HS-5 (cell line): ENCODE measurements around the gene EPHB2.
"Not testable (repeated sequence)": the region's sequence is repeated elsewhere in the genome, so short reads cannot be mapped to it uniquely, and the experiment has no call there.

Experiments used
- DNase-seq: peaks from one replicate; pipeline ENCODE4 v3.0.0-alpha.2; 2012; ENCODE audit warnings: low read depth

Gene EPHB2

DNA sequence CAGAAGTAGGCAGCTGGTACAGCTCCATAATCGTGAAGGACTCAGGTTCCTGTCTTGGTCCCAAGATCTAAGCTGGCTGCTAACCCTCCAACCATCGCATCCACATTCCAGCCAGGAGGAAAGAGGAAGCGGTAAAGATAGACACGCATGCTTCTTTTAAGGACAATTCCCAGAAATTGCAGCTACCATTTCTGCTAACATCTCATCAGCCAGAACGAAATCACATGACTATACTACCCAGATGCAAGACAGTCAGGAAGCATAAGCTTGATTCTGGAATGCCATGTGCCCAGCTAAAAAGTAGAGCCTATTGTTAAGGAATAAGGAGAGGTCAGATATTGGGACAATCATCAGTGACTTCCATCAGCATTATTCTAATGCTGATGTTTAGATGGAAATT, 110.4 kb downstream of the EPHB2 start:
- DNase-seq: no peak

DNA sequence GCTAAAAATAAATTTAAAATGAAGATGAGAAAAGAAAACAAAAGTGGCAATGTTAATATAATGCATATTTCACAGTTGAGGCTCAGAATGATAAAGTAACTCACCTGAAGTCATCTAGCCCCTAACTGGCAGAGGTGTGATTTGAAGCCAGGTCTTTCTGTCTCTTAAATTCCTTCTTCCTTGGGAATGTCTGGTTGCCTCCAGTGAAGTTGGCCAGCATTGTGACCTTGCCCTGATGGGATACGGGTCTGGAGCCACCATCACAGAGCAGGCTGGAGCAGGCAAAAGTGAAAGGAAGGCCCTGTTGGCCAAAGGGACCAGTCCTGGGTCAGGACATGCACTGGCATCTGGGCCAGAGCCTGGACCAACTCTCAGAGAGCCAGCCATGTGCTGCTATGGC, 111.7 kb downstream of the EPHB2 start:
- no peak for DNase-seq

DNA sequence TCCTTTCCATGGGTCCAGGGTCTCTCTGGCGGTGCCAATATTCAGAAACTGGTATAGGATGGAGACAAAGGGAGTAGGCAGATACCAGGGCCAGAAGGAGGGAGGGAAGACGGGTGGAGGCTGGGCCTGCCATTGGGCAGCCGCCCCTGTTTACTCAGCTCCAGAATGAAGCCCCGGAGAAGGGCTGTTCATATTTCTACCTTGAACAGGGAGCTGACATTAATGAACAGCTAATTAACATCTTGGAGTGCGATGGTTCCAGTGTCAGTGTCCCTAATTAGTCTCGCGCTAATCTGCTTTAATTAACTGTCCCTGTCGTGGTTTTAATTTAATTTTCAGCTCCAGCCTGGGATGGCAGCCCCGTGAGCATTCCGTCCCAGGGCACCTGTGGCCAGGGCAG, 113.8 kb downstream of the EPHB2 start:
- DNase-seq: no peak

DNA sequence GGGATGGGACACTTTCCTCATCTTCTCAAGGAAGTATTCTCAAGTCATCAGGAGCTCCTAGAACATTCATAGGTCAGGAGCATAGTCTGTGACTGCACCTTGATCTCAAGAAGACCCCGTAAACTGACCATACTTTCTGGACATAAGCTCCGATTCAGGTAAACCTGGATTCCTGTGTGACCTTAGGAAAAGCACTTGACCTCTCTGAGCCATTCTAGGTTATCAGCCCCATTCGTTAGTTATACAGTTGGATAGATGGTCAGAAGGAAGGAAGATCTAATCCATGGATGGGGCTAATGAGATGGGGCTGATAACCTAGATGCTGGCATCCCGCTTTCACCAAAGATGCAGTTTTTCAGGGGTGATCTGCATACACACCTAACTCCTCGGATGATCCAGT, 114.3 kb downstream of the EPHB2 start:
- no peak for DNase-seq

DNA sequence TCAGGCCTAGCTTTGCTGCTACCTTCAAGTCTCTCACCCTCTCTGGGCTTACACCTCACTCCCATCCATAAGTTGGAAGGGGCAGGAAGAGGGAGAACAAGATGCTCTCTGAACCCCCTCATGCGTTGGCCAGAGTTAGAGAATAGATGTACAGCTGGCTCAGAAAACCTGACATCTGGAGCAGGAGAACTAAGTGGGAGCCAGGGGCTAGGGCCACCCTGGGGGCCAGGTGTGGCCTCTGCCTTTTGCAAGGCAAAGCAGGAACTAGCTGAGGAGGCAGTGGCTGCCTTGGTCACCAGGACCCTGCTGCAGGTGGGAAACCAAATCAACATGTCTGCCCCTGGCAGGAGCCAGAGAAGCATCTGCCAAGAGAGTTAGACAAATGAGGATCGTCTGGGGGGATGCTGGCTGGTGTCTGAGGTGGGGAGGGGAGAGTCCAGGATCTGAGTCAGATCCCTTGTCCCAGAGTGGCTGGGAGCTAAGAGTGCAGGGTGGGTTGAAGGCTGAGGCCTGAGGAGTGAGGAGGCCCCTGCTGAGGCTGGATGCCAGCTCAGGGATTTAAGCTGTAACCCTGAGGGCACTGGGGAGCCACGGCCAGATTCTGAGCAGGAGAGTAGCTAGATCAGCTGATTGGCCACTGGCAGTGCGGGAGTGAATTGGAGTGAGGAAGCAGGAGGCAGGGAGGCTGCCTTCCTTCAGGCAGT, 115.0 kb downstream of the EPHB2 start:
- DNase-seq: no peak

DNA sequence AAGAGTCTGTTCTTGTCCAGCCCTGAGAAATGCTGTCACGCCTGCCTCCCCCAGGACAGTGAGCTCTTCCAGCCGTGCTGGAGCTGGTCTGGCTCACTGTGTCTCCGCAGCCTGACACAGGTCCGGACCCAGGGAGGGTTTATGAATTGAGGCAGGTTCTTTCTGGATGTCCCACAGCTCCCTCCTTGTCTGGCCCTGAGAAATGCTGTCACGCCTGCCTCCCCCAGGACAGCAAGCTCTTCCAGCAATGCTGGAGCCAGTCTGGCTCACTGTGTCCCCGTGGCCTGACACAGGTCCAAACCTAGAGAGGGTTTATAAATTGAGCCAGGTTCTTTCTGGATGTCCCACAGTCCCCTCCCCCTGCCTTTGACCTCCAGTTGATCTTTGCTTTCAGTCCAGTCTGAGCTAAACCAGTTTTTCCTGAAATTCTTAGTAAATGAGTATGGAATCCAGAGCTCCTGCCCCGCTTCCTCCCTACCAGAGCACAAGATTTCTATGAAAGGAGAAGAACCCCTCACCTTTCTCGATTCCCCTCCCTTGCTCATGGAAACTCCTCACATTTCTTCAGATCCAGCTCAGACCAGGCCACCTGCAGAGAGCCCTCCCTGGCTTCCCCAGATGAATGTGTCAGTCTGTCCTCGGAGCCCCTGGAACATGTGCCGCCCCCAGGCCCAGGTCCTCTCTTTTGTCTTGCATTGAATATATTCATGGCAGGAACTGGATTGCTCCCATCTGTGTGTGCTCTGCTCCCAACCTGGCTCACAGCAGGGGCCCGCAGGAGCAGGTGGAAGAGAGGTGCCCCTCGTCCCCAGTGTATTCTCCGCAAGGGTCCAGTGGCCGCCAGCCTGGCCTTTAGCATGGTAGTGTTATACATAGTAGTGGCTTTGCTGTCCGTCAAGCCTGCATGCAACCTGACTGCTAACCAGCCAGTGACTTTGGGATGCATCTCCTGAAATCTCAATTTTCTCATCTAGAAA, 116.3 kb downstream of the EPHB2 start:
- no peak for DNase-seq

DNA sequence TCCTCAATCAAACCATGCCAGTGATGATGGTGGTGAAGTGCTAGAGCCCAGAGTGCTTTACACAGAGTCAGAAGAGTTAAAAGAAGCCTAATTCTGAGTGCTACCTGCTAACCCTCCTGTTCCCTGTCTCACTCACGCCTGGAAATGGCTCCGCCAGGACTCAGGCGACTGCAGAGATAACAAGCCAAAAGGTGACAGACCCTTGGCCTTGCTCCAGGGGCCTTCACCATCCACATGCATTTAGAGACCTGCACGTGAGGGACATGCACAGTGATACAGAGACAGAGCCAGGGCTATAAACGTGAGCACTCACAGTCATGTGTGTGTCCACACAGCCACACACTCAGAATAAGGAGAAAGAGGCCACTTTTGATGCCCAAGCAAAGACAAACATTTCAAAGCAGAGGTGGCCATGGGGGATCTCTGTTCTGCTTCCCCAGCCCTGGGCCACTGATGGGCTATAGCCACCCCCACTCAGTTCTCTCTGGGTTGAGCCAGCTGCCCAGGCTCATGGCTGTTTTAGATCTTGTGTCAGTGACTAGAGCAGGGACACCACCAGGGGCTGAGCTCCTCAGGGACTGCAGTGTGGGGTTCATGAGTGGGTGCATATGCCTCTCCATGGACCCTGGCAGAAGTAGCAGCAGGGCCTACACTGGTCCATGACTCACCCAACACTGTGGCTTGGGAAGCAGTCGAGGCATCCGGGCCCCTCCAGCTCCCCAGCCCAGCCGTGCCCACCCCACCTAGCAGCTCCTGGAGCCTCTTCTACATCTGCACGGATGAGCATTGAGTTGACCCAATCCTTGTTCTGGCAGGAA, 117.2 kb downstream of the EPHB2 start:
- DNase-seq: no peak

DNA sequence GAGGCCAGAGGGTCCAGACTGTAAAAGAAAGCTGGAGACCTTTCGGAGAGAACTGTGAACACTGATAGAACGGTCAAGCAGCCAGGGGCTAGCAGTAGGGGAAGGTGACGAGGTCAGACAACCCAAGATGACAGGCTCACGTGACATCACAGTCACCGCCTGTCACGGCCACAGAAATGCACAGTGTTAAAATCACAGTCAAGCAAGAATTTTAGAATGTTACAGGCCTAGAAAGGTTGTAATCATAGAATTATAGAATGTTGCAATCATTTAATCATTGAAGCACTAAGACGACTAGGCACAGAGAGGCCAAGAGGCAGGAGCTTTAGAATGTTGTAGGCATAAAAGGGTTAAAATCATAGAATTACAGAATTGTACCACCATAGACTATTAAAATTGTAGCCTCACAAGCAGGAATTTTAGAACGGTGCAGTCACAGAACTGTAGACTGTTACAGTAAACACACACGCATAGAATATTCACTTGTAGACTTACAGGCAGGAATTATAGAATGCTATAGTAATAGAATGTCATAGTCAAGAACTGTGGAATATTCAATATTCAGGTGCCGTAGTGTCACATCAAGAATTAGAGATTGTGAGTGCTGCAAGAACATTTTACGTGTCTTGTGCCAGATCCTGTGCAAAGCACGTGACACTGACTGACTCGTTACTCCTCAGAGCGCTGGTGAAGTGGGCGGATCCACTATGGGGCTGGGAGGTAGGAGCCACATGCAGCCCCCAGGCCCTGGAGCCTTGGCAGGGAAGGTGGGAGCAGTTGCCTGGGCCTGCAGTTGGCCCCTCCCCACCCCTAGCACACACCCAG, 118.1 kb downstream of the EPHB2 start:
- no peak for DNase-seq

DNA sequence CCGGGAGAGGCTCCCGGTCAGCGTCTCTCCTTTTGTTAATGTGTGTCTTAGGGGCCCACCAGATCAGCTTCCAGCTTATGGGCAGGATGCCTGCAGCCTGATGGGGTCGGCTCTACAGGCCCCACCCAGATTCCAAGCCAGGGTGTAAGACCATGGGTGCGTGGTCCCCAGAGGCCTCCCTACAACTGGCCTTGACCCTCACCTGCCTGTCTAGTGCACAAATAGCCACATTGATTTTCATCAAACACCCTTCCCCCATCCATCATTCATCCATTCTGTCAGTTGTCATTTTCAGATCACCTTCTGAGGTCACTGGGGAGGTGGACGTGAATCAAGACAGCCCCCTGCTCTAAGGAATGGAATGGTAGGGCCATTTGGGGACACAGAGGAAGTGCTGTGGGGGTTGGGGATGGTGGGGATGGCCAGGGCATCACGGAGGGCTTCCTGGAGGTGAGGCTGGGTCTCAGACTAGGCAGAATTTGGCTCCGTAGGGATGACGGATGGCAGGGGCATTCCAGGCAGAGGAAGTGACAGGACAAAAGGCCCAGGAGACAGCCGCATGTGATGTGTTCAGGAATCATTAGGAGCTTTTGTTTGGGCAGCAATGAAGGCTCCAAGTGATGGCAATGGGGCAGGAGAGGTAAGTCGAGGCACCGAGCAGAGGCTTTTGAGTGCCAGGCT, 118.8 kb downstream of the EPHB2 start:
- no peak for DNase-seq

DNA sequence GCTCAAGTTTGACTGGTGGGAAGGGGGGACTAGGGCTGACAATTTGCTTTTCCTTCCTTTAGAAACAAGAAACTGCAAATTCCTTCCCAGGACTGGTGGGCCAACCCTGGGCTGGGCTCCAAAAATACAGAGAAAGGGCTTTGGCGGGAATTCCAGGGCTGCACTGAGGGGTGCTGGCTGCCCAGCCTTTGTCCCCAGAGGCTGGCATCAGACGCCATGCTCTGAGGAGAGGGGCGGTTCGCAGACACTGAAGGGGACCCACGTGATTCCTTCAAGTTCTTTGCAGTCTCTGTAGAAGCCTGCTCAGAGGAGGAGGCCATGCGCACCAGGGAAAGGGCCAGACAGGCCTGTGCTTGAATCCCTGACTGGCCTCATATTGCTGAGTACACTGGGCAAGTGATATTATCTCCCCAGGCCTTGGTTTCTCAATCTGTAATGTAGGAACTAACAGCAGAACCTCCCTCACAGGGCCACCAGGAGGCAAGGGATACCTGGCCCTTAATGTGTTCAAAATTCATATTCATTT, 119.5 kb downstream of the EPHB2 start:
- no peak for DNase-seq

DNA sequence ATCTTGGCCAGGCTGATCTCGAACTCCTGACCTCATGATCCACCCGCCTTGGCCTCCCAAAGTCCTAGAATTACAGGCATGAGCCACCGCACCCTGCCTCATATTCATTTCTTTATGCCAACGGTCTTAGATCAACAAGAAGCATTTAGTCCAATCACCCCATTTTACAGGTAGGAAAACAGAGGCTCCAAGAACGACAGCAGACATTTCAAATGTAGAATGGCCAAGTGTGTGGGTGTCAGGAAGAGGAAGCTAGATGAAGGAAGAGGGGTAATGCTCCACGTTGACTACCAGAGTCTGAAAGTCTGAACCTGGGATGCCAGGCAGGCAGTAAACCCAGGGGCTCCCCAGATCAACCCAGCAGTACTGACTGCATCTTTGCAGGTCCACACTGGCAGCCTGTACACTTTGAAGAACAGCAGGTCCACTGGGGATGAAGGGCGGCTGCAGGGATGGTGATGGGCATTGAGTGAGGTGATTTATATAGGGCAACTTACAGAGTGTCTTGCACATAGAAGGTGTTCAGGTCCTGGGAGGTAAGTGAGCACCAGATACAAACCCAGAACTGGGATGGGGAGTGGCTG, 120.2 kb downstream of the EPHB2 start:
- DNase-seq: no peak

DNA sequence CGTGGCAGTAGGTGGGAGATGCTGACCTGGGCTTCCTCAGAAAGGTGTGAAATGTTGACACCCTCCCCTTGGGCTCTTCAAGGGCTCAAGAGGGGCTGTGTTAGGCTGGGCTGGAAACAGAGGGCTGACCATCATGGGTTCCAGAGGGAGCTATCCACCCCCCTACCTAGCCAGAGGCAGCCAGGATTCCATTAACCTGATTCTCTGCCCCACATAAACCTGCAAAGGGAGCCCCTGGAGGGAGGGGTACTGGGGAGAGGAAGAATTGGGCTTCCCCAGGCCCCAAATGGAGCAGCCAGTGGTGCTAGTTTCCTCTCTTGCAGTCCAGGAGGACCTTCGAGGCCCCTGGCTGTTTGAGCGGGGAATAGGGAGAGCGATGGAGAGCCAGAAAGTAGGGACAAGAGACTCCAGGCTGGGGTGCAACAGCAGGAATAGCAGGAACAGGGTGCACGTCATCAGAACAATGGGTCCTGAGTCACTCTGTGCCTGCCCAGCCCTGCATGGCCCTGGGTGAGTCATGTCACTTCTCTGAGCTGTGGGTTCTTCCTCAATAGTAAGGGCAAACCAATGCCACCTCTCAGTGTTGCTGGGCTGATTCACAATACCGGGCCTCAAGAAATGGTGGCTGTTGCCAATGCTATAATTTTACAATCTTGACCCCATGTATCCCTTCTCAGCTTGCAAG, 121.2 kb downstream of the EPHB2 start:
- peak; percentile 84 for DNase-seq

DNA sequence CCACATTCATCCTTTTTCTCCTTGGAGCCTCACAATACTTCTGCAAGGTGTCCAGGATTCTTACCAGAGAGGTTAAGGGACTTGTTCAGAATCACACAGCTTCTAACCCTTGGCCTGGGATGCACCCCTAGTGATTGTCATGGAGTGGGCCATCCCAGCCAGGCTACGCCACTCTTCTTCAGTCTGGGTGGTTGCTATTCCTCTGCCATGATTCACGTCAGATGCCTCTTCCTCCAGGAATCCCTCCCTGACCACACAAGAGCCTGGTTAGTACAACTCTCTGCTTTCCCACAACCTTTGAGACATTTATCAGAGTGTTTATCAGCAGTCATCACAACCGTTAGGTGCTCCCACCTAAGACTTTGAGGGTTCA, 121.8 kb downstream of the EPHB2 start:
- no peak for DNase-seq

DNA sequence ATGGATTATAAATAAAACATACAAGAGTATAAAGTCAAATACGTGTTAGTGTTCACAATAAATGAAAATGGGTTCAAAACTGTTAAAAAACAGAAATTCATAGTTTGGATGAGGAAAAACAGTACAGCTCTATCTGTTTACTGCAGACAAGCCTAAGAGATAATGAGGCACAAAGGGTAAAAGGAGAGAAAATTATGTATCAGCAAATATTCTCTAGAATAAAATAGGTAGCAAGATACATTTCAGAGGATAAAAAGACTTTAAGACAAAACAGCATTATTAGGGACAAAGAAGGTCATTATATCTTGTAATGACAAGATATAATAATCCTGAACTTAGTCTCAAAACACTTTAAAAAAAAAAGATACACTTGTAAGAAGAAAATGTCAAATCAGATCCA, 123.1 kb downstream of the EPHB2 start:
- no peak for DNase-seq

DNA sequence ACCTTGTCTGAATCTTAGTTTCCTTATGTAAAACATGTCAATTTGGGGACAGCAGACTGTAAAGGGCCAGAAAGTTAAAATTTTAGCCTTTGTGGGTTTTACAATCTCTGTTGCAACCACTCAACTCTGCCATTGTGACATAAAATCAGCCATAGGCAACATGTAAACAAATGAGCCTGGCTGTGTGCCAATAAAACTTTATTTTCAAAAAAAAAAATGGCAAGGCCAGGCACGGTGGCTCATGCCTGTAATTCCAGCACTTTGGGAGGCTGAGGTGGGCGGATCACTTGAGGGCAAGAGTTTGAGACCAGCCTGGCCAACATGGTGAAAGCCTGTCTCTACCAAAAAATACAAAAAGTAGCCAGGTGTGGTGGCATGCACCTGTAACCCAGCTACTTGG, 123.8 kb downstream of the EPHB2 start:
- not testable (repeated sequence) for DNase-seq

DNA sequence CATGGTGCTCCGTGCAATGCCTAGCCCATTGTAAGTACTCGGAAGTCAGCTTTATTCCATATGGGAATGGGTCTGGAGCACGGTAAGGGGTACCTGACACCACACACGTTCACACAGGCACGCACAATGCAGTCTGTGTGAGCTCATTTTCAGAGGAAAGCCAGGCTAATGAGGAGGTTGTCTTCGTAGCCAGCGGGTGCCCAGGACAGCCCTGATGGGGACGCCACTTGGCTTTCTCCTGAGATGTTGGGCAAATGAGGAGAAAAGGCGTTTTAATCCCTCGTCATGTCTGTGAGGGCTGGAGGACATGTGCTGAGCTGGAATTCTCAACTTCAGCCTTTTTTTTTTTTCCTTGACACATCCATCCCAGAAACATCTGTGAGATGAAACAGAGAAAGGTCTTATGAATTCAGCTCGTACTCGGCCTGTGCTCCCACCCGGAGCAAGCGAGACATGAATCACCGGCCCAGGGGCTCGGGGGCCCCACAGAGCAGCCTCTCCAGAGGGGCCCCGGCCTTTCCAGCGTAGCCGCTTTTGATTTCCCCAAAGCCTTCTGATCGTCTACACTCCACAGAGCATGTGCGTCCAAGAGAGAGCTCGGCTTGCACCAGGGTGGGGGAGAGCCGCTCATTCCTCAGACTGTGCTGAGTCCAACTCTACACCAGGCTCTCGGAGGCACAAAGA, 125.1 kb downstream of the EPHB2 start:
- DNase-seq: no peak

DNA sequence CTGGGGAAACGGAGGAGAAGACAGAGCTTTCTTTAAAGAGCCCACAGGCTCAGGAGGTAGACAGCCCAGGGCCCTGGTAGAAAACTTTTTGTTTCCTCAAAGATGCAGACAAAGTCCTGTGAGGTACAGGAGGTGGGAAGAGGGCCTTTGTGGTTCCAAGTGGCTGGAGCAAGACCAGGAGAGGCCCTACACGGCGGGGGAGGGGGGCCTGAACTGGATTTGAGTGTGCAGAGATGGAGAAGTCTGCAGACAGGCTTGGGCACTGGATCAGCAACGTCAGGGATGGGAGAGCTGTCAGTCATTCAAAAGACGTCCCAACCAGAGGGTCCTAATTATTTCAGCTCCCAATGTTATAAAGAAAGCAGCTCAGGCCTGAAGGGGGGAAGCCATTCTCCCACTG, 126.2 kb downstream of the EPHB2 start:
- no peak for DNase-seq

DNA sequence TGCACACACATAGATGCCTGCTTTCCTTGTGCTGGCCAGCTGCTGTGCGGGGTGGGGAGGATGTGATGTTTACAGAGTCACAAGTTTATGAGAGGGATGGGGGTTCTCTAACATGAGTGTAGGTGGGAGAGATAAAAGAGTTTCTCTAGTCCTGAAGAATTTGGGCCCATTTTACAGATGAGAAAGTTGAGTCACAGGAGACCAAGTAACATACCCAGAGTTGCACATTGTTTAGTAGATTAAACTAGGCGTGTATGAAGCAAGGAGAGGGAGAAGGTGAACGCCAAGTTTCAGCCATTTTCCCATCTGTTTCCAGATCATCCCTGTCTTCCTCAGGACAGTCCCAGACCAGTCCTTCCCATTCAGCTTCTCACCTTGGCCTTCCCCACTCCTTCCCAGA, 126.7 kb downstream of the EPHB2 start:
- DNase-seq: no peak

DNA sequence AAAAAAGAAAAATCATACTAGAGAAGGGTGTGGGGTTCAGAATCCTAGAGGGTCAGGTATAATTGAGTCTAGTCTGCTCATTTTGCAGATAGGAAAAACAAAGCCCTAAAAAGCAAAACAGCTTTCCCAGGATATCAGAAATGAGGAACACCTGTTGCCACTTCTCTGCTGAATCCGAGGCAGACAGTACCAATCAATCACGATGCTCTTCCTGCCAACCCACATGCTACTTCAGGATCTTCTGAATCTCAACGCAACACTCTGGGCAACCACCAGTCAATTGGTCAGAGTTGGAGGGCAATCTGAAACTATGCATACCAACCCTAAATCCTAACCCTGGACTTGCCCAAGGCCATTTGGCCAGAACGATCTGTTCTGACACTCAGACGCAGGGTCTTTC, 128.3 kb downstream of the EPHB2 start:
- DNase-seq: no peak
